ENCODE data around the gene COL13A1.

Gene COL13A1

DNA sequence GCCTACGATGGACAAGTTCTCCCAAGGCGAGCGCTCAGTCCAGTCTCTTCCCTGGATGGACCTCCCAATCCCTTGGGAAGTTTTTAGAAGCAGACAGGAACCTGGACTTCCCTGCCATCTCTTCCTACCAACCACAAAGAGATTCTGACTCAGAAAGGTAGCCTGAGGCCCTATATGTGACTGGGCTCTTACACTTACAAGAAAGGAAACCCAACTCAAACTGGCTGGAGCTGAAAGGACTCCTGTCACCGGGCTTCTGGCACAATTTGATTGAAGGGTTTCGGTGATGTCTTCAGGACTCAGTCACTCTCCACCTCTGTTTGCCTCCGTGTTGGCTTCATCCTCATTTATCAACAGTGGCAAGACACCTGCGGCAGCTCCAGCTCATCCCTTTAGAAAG, 3.7 kb upstream of the COL13A1 start:
- H3K27me3 Mint-ChIP-seq: peaks cover 69% of the 10 kb centered on the region
- no peak overlapping the region for H3K27ac Mint-ChIP-seq (ENCODE audit: low read depth)
- peaks cover 10% of the 10 kb centered on the region for H3K4me1 Mint-ChIP-seq
- no peaks in the 10 kb centered on the region for H3K36me3 Mint-ChIP-seq (ENCODE audit: insufficient read depth)
- H3K4me3 Mint-ChIP-seq: no peak overlapping the region
- no peak for DNase-seq (ENCODE audit: low spot score in 2 of 2)
- H3K9me3 Mint-ChIP-seq: no peaks in the 10 kb centered on the region
- ATAC-seq (replicated peaks; ENCODE audit: extremely low read depth, poor library complexity, severe bottlenecking): no peak

DNA sequence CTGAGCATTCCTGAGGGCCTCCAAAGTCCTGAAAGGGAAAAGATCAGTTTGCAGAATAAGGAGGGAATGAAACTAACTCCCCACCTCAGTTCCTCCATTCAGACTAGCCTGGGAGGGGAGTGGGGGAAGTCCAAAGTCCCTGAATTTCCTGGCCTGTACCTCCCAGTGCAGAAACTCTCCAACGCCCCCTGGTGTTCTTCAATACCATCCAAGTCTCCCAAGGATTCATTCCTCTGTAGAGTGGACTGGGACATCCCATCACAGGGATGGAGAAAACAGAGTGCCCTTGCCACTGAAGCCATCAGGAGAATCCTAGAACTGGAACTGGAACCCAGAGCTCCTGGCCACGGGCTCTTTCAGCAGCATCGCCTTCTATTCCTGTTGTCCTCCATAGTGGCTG, 1.6 kb upstream of the COL13A1 start:
- Mint-ChIP-seq H3K4me1 (peaks cover 10% of the 10 kb centered on the region), H3K9me3 (no peaks in the 10 kb centered on the region), H3K36me3 (ENCODE audit: insufficient read depth) (no peaks in the 10 kb centered on the region), H3K27ac (ENCODE audit: low read depth) (no peak overlapping the region), H3K27me3 (peaks cover 79% of the 10 kb centered on the region), H3K4me3 (no peak overlapping the region)
- ATAC-seq (replicated peaks; ENCODE audit: extremely low read depth, poor library complexity, severe bottlenecking) (no peak), DNase-seq (ENCODE audit: low spot score in 2 of 2) (no peak)

DNA sequence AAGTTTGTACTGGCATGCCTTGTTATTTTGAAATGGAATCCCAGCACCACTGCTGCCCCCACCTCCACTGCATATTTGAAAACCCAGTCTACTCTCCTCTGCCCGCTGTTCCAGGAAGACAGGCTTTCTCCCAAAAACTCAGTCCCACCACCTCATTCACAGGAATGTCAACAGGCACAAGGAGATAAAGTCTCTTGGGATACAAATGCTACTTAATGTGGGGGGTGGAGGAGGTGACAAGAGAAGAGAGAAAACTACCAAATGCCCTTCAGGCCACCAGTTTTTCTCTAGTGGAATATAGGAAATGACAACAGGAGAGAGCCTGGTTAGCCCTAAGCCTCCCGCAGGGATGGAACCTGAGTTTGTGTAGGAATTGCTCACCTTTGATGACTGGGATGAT, 1.0 kb upstream of the COL13A1 start:
- Mint-ChIP-seq H3K4me3 (peak overlapping the region; percentile 61), H3K4me1 (peaks cover 10% of the 10 kb centered on the region), H3K27me3 (peaks cover 81% of the 10 kb centered on the region), H3K27ac (ENCODE audit: low read depth) (no peak overlapping the region), H3K36me3 (ENCODE audit: insufficient read depth) (no peaks in the 10 kb centered on the region), H3K9me3 (no peaks in the 10 kb centered on the region)
- no peak for DNase-seq (ENCODE audit: low spot score in 2 of 2)
- no peak for ATAC-seq (replicated peaks; ENCODE audit: extremely low read depth, poor library complexity, severe bottlenecking)

DNA sequence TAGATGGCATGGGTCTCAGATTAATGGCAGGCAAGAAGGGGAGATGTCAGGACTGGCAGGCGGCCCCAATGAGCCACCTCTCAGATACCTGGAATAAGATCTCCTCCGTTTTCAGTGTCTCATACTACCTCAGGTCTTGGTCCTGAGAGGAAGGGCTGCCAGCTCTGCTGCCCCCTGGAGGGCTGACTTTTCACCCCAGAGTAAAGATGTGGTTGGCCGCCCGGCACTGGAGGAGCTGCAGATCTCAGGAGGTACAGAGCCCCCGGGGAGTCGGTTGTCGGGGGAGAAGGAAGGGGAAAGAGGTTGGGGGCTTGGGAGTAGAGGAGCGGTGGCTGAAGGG, 642 bp upstream of the COL13A1 start:
- peaks cover 79% of the 10 kb centered on the region for H3K27me3 Mint-ChIP-seq
- peak overlapping the region; percentile 61 for H3K4me3 Mint-ChIP-seq
- peaks cover 10% of the 10 kb centered on the region for H3K4me1 Mint-ChIP-seq
- H3K9me3 Mint-ChIP-seq: no peaks in the 10 kb centered on the region
- ATAC-seq (replicated peaks; ENCODE audit: extremely low read depth, poor library complexity, severe bottlenecking): no peak
- no peaks in the 10 kb centered on the region for H3K36me3 Mint-ChIP-seq (ENCODE audit: insufficient read depth)
- DNase-seq (ENCODE audit: low spot score in 2 of 2): no peak
- no peak overlapping the region for H3K27ac Mint-ChIP-seq (ENCODE audit: low read depth)

DNA sequence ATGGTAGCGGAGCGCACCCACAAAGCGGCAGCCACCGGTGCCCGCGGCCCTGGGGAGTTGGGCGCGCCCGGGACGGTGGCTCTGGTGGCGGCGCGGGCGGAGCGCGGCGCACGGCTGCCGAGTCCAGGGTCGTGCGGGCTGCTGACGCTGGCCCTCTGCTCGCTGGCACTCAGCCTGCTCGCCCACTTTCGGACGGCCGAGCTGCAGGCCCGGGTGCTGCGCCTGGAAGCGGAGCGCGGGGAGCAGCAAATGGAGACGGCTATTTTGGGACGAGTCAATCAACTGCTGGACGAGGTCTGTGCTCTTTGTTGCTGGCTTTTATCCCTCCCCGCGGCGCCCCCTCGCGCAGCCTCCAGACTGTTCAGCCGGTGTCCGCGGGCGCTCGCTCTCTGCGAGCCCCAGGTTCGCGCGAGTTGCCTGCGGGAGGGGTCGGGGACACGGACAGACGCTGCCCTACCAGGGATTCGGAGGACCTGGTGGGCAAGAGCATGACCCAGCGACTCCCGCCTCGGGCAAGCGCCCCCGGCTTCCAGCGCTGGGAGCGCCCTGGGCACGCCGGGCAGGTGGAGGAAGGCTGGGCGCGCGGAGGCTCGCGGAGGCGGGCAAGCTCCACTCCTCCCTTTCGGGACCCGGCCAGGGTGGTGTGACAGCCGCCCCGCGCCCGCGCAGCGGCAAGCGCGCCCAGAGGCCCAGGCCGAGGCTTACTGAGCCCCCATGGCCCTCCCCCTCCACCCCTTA, 887 bp downstream of the COL13A1 start:
- DNase-seq (ENCODE audit: low spot score in 2 of 2) (no peak), ATAC-seq (replicated peaks; ENCODE audit: extremely low read depth, poor library complexity, severe bottlenecking) (no peak)
- Mint-ChIP-seq H3K4me1 (peaks cover 10% of the 10 kb centered on the region), H3K36me3 (ENCODE audit: insufficient read depth) (no peaks in the 10 kb centered on the region), H3K27me3 (peaks cover 64% of the 10 kb centered on the region), H3K27ac (ENCODE audit: low read depth) (no peak overlapping the region), H3K4me3 (no peak overlapping the region), H3K9me3 (no peaks in the 10 kb centered on the region)

DNA sequence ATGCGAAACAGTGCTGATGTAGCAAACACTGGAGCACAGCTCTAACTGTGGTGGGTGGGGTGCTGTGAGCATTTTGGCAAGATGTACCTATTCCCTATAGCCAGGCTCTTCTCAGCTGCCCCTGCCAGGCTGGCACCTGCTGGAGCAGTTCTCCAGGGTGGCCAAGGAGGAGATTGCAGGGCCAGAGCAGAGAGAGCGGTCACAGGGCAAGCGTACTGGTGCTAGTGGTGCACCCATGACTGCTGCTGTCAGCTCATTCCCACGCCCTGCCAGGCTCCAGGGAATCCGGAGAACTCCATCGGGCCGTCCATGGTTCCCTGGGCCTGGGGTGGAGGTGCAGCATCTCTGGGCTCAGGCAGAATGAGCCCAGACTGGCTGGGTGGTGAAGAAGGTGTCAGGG, 2.1 kb downstream of the COL13A1 start:
- ATAC-seq (replicated peaks; ENCODE audit: extremely low read depth, poor library complexity, severe bottlenecking): no peak
- Mint-ChIP-seq H3K36me3 (ENCODE audit: insufficient read depth) (no peaks in the 10 kb centered on the region), H3K9me3 (no peaks in the 10 kb centered on the region), H3K4me1 (peaks cover 10% of the 10 kb centered on the region), H3K4me3 (no peak overlapping the region), H3K27ac (ENCODE audit: low read depth) (no peak overlapping the region), H3K27me3 (peaks cover 52% of the 10 kb centered on the region)
- DNase-seq (ENCODE audit: low spot score in 2 of 2): no peak

DNA sequence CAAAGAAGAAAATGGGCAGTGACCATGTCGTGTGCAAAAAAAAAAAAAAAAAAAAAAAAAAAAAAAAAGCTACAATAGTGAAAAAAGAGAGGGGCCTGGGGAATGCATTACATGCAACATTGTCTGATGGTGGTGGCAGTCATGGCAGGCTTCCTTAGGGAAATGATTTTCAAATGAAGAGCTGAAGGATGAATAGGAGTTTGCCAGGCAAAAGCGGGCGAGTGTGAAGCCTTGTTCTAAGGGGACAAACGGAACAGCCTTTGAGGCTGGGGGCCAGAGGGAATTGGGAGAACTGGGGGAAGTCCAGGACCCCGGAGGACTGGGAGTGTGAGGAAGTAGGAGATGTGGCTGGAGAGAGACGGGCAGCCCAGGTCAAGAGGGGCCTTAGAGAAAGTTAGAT, 3.1 kb downstream of the COL13A1 start:
- Mint-ChIP-seq H3K27ac (ENCODE audit: low read depth) (peak overlapping the region; percentile 20), H3K36me3 (ENCODE audit: insufficient read depth) (no peaks in the 10 kb centered on the region), H3K4me1 (peaks cover 10% of the 10 kb centered on the region), H3K9me3 (no peaks in the 10 kb centered on the region), H3K27me3 (peaks cover 47% of the 10 kb centered on the region), H3K4me3 (no peak overlapping the region)
- no peak for ATAC-seq (replicated peaks; ENCODE audit: extremely low read depth, poor library complexity, severe bottlenecking)
- no peak for DNase-seq (ENCODE audit: low spot score in 2 of 2)

DNA sequence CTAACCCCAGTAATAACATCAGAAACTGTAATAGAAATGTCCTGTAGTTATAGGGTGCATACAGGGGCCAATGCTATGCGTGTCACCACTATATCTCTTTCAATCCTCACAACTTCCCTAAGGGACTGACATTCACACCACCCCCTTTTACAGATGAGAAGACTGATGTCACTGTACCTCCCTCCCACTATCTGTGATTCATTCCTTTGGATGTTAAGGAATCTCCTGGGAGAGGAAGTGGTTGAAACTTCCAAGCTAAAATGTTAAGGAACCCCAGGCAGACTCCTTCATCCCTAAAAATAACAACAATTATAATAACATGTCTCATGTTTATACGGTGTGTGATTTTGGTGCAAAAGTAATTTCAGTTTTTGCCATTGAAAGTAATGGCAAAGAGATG, 5.4 kb downstream of the COL13A1 start:
- H3K9me3 Mint-ChIP-seq: no peaks in the 10 kb centered on the region
- no peaks in the 10 kb centered on the region for H3K36me3 Mint-ChIP-seq (ENCODE audit: insufficient read depth)
- H3K4me1 Mint-ChIP-seq: peaks cover under 1% of the 10 kb centered on the region
- DNase-seq (ENCODE audit: low spot score in 2 of 2) (no peak), ATAC-seq (replicated peaks; ENCODE audit: extremely low read depth, poor library complexity, severe bottlenecking) (no peak)
- no peak overlapping the region for H3K27ac Mint-ChIP-seq (ENCODE audit: low read depth)
- H3K4me3 Mint-ChIP-seq: no peak overlapping the region
- H3K27me3 Mint-ChIP-seq: peaks cover 26% of the 10 kb centered on the region

DNA sequence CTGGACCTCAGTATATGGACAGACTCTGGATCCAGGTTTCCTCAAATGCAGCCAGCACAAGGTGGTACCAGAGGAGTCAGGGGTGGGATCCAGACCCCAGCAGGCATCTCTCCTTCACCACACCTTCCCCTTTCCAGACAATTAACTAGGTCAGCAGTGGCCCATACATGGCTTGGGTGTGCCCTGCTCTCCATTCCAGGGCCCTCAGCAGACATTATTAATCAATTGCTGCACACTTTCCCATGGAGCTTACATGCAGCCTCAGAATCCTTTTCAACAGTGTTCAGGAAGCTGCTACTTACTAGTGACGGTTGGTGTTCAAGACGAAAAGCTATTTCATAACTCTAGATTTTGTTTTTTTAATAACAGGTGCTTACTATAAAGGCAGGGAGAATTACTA, 6.0 kb downstream of the COL13A1 start:
- Mint-ChIP-seq H3K27me3 (peaks cover 24% of the 10 kb centered on the region), H3K36me3 (ENCODE audit: insufficient read depth) (no peaks in the 10 kb centered on the region), H3K9me3 (no peaks in the 10 kb centered on the region), H3K4me3 (no peak overlapping the region), H3K27ac (ENCODE audit: low read depth) (no peak overlapping the region), H3K4me1 (no peaks in the 10 kb centered on the region)
- DNase-seq (ENCODE audit: low spot score in 2 of 2): no peak
- no peak for ATAC-seq (replicated peaks; ENCODE audit: extremely low read depth, poor library complexity, severe bottlenecking)

DNA sequence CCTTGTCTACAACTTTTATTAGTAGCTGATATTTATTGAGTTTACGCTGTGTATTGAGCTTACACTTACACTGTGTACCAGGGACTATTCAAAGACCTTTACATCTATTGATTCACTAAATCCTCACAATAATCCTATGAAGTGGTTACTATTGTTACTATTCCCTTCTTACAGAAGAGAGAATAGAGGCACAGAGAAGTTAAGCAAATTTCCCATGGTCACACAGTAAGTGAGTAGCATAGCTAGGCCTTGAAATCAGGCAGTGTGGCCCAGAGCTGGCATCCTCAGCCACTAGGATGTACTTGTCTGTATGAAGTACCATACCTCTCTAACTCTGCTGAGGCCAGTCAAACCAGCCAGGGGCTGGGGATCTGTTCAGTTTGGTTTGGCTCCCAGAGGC, 7.6 kb downstream of the COL13A1 start:
- DNase-seq (ENCODE audit: low spot score in 2 of 2) (no peak), ATAC-seq (replicated peaks; ENCODE audit: extremely low read depth, poor library complexity, severe bottlenecking) (no peak)
- peaks cover 10% of the 10 kb centered on the region for H3K27me3 Mint-ChIP-seq
- H3K9me3 Mint-ChIP-seq: no peaks in the 10 kb centered on the region
- no peaks in the 10 kb centered on the region for H3K4me1 Mint-ChIP-seq
- no peak overlapping the region for H3K4me3 Mint-ChIP-seq
- no peaks in the 10 kb centered on the region for H3K36me3 Mint-ChIP-seq (ENCODE audit: insufficient read depth)
- H3K27ac Mint-ChIP-seq (ENCODE audit: low read depth): no peak overlapping the region

DNA sequence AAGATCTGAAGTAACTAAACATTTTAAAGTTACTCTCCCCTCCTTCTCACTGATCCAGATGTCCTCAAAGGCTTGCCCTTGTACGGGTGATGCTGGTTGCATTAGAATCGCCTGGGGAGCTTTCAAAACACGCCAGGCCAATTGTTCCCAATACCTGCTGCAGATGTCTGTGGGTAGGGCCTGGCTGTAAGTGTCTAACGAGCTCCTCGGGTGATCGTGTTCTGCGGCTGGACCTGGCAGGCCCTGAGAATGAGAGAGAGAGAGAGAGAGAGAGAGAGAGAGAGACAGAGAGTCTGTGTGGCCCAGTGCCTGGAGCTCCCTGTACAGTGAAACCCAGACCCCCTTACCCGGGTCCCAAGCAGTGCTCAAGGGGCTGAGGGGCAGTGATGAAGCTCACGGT, 8.4 kb downstream of the COL13A1 start:
- ATAC-seq (replicated peaks; ENCODE audit: extremely low read depth, poor library complexity, severe bottlenecking) (no peak), DNase-seq (ENCODE audit: low spot score in 2 of 2) (no peak)
- Mint-ChIP-seq H3K9me3 (no peaks in the 10 kb centered on the region), H3K27me3 (peaks cover 2% of the 10 kb centered on the region), H3K27ac (ENCODE audit: low read depth) (no peak overlapping the region), H3K36me3 (ENCODE audit: insufficient read depth) (no peaks in the 10 kb centered on the region), H3K4me1 (no peaks in the 10 kb centered on the region), H3K4me3 (no peak overlapping the region)

DNA sequence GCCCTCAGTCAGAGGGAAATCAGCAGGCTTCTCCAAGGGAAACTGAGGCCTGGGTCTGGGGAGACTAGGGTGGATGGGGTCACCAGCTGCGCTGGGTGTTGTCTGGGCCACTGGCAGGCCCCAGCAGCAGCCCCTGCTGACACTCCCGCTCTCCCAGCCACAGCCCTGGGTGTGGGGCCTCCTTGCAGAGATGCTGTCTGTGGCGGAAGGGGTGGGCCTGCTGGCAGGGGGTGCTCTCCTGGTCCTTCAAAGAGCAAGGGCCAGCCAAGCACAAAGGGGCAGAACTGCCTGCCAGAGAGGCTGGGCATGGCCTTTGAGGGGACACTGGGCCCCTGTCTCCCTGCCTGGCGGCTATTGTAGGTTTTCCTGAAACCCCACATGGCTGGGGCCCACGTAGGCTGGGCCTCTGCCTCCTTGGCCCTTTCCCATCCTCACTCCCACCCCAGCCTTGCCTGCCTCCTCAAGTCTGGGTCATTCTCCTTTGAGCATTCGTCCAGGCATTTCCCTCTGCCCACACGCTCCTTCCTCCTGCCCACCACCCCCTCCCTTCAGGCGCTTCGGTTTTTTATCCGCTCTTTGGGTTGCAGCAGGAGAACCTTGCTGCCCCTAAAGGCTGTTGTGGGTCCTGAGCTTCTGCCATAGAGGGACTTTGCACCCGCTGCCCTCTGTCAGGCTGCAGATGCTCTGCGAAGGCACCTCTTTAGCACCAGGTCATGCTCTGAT, 9.1 kb downstream of the COL13A1 start:
- Mint-ChIP-seq H3K27ac (ENCODE audit: low read depth) (no peak overlapping the region), H3K4me1 (no peaks in the 10 kb centered on the region), H3K36me3 (ENCODE audit: insufficient read depth) (no peaks in the 10 kb centered on the region), H3K9me3 (no peaks in the 10 kb centered on the region), H3K27me3 (no peaks in the 10 kb centered on the region), H3K4me3 (no peak overlapping the region)
- no peak for DNase-seq (ENCODE audit: low spot score in 2 of 2)
- no peak for ATAC-seq (replicated peaks; ENCODE audit: extremely low read depth, poor library complexity, severe bottlenecking)

DNA sequence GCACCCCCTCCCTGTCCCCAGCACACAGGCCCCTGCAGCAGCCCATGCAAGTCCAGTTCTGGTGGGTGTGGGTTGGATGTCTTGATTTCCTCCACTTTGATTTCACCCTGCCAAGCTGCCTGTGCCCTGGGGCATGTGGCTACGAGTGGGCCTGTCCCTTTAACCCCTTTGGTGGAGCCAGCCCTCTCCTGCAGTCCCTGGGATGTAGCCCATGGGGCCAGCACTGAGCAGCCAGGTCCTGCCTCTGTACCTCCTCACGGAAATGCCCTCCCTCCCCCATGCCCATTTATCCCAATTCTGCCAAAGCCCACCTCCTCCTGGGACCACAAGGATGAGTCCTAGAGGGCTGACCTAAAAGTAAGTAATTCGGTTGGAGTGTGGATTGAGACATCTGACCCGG, 11.9 kb downstream of the COL13A1 start:
- no peak for ATAC-seq (replicated peaks; ENCODE audit: extremely low read depth, poor library complexity, severe bottlenecking)
- H3K4me1 Mint-ChIP-seq: peaks cover 8% of the 10 kb centered on the region
- H3K4me3 Mint-ChIP-seq: no peak overlapping the region
- no peak for DNase-seq (ENCODE audit: low spot score in 2 of 2)
- H3K27me3 Mint-ChIP-seq: no peaks in the 10 kb centered on the region
- no peaks in the 10 kb centered on the region for H3K36me3 Mint-ChIP-seq (ENCODE audit: insufficient read depth)
- H3K9me3 Mint-ChIP-seq: no peaks in the 10 kb centered on the region
- H3K27ac Mint-ChIP-seq (ENCODE audit: low read depth): no peak overlapping the region
